CD4-positive, alpha-beta memory T cell (primary cell): ENCODE data around the gene COL1A1. TPM values are rescaled to one million over a fixed set of nuclear protein-coding genes. Genes with fewer than 3 reads are reported as not detected.

ENCODE experiments used
- CTCF ChIA-PET: fragments of 350-600 bp; sonication (Branson Sonifier 250); formaldehyde crosslinking; loops from one replicate; lab custom pipeline; 2021; ENCODE audit warnings: inconsistent platforms; ENCODE audit not compliant: partially characterized antibody; lab: Charles Lee
- POLR2A ChIA-PET: fragments of 350-600 bp; sonication (Branson Sonifier 250); formaldehyde crosslinking; loops from one replicate; lab custom pipeline; 2021; ENCODE audit not compliant: partially characterized antibody; lab: Charles Lee
- DNase-seq, 5 donors: peaks; one replicate each; pipeline versions ENCODE4 v3.0.0 to v3.0.0-alpha.2; 2020 to 2022; ENCODE audit warnings: mixed read lengths in 1 of 5
- H3K27ac ChIP-seq: one replicate; pipeline ENCODE4 v1.7.0; 2013; ENCODE audit warnings: low read depth, low read length
- H3K27me3 ChIP-seq: 2 replicates; pipeline ENCODE4 v1.7.0; 2013; ENCODE audit warnings: mild to moderate bottlenecking, low read length, moderate library complexity; ENCODE audit not compliant: insufficient read depth
- H3K36me3 ChIP-seq: 2 replicates; pipeline ENCODE4 v1.7.0; 2013; ENCODE audit warnings: mild to moderate bottlenecking, low read length, moderate library complexity; ENCODE audit not compliant: insufficient read depth
- H3K4me1 ChIP-seq: 2 replicates; pipeline ENCODE4 v1.7.0; 2013; ENCODE audit warnings: mild to moderate bottlenecking, low read length, moderate library complexity; ENCODE audit not compliant: insufficient read depth
- H3K4me3 ChIP-seq, 2 donors: one replicate each; pipeline ENCODE4 v1.7.0; 2013; ENCODE audit warnings: low read length in 2 of 2, mild to moderate bottlenecking in 1 of 2
- H3K9me3 ChIP-seq, 2 donors: one replicate each; pipeline ENCODE4 v1.7.0; 2013; ENCODE audit warnings: low read length in 2 of 2, control low read depth in 1 of 2; ENCODE audit not compliant: control insufficient read depth in 1 of 2
- H3K27ac Mint-ChIP-seq, 7 donors: one replicate each; pipeline ENCODE4 v1.8.0; 2020 to 2021; ENCODE audit warnings: mixed read lengths in 7 of 7, mild to moderate bottlenecking in 6 of 7, inconsistent platforms in 3 of 7, moderate library complexity in 3 of 7
- H3K27me3 Mint-ChIP-seq, 2 donors: one replicate each; pipeline ENCODE4 v1.8.0; 2020 to 2021; ENCODE audit warnings: mixed read lengths in 2 of 2
- H3K36me3 Mint-ChIP-seq, 2 donors: one replicate each; pipeline ENCODE4 v1.8.0; 2020 to 2021; ENCODE audit warnings: mixed read lengths in 2 of 2, inconsistent platforms in 1 of 2, mild to moderate bottlenecking in 1 of 2
- H3K4me1 Mint-ChIP-seq, 4 donors: one replicate each; pipeline ENCODE4 v1.8.0; 2020 to 2021; ENCODE audit warnings: mixed read lengths in 4 of 4, mild to moderate bottlenecking in 1 of 4
- H3K4me3 Mint-ChIP-seq, 8 donors: one replicate each; pipeline ENCODE4 v1.8.0; 2020 to 2021; ENCODE audit warnings: mixed read lengths in 8 of 8, mild to moderate bottlenecking in 7 of 8, moderate library complexity in 6 of 8, inconsistent platforms in 3 of 8
- H3K9me3 Mint-ChIP-seq, 8 donors: one replicate each; pipeline ENCODE4 v1.8.0; 2020 to 2021; ENCODE audit warnings: mixed read lengths in 8 of 8, mild to moderate bottlenecking in 5 of 8, inconsistent platforms in 3 of 8, moderate library complexity in 1 of 8
- intact Hi-C: fragments of 100-400 bp; cut with micrococcal nuclease; formaldehyde crosslinking; loops from one replicate; pipeline ENCODE4 v1.15.1; 2023
- polyA plus RNA-seq, 2 donors: library from polyadenylated mRNA; unstranded; fragments of 300-500 nt; fragmentation: Illumina TruSeq; gene quantifications; one replicate each; pipeline ENCODE4 v1.2.3, GENCODE V29; 2021
- total RNA-seq, 2 experiments: library from RNA; stranded (reverse); gene quantifications; one replicate each; pipeline ENCODE4 v1.2.3, GENCODE V29; 2021

The COL1A1 gene
- total and polyA plus RNA-seq, 4 experiments from 2014 or later: 1.0 to 1.6 TPM; not detected in 2

DNA sequence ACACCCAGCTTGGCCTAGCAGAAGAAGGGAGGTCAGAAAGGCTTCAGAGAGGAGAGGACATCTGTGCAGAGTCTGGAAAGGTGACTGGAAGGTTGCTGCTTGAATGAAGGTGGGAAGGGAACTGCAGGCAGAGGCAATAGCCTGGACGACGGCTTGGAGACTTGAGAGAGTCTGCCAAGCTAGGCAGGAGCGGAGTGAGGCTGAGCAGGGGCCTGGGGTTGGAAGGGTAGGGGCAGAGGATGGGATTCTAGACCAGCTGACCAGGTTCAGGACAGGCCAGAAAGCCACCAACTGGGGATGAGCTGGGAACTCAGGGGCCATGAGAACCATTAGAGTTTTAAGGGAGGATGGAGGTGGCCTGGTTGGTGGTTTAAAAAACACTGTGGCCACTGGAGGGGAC lies 36.0 kb downstream of the COL1A1 start:
- Histone ChIP-seq H3K4me1 (peaks cover 30% of the 10 kb centered on the region), H3K36me3 (no peaks in the 10 kb centered on the region), H3K27me3 (no peaks in the 10 kb centered on the region), H3K9me3 (no peaks in the 10 kb centered on the region), H3K27ac (no peak overlapping the region), H3K4me3 (no peak overlapping the region)
- H3K9me3 Mint-ChIP-seq: peaks cover 0 to 3% (median 0%) of the 10 kb centered on the region in 8 donors
- H3K27me3 Mint-ChIP-seq: peaks cover 2 to 3% of the 10 kb centered on the region in 2 donors
- DNase-seq: peak in 1 of 5 donors; percentile 31
- H3K4me1 Mint-ChIP-seq: peaks cover 24 to 47% (median 30%) of the 10 kb centered on the region in 4 donors
- POLR2A ChIA-PET: interaction anchor here (1.1 kb wide), 1 partner anchor 14 kb away, joined by 3 read pairs; no protein-coding TSS in a partner anchor
- H3K27ac Mint-ChIP-seq: peak overlapping the region in 5 of 7 donors; percentile 55 to 75 (median 63)
- CTCF ChIA-PET: interaction anchor here (0.9 to 1.6 kb wide), 6 partner anchors 10 to 71 kb away, joined by 3 to 7 read pairs (median 4); no protein-coding TSS in a partner anchor
- H3K36me3 Mint-ChIP-seq: peaks cover 0 to 3% of the 10 kb centered on the region in 2 donors
- H3K4me3 Mint-ChIP-seq: no peak overlapping the region
- intact Hi-C loops: no loop called here

DNA sequence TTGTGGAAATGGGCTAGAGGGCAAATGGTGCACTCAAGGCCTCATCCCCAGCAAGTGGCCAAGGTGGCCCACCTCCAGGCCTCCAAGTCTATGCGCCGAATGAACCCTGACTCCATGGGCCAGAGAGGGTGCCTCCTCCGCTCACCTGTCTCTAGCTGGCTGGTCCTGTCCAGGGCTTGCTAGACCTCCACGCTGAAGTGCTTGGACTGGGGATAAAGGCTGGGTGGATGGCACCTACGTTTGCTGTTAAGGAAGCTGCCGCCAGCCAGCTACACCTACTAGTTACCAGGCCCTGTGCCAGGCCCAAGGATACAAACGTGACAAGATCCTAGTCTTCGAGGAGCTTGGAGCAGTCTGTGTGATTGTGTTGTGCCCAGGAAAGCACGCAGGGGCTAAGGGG lies 36.4 kb downstream of the COL1A1 start:
- intact Hi-C loops: no loop called here
- H3K4me1 ChIP-seq: peaks cover 30% of the 10 kb centered on the region
- Mint-ChIP-seq H3K27ac (peak overlapping the region in 3 of 7 donors; percentile 25 to 75 (median 55)), H3K4me1 (peaks cover 24 to 51% (median 30%) of the 10 kb centered on the region in 4 donors), H3K36me3 (peaks cover 0 to 3% of the 10 kb centered on the region in 2 donors), H3K9me3 (peaks cover 0 to 3% (median 0%) of the 10 kb centered on the region in 8 donors), H3K27me3 (peaks cover 2 to 3% of the 10 kb centered on the region in 2 donors), H3K4me3 (no peak overlapping the region)
- no peaks in the 10 kb centered on the region for H3K36me3 ChIP-seq
- H3K4me3 ChIP-seq: no peak overlapping the region
- no peaks in the 10 kb centered on the region for H3K9me3 ChIP-seq
- H3K27me3 ChIP-seq: no peaks in the 10 kb centered on the region
- CTCF ChIA-PET: interaction anchor here (0.9 to 1.6 kb wide), 6 partner anchors 10 to 71 kb away, joined by 3 to 7 read pairs (median 4); no protein-coding TSS in a partner anchor
- peak in 1 of 5 donors; percentile 28 for DNase-seq
- POLR2A ChIA-PET: no interaction called here
- no peak overlapping the region for H3K27ac ChIP-seq

DNA sequence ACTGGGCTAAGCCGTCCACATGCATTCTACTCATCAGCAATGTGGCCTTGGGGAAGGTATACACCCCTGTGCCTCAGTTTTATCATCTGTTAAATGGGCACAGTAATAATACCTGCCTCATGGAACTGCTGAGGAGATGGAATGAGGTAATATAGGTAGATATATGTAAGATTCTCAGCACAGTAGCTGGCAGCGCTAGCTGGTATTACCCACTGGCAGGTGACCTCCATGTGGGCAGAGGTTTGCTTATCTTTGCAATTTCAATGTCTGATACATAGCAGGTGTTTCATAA lies 36.8 kb downstream of the COL1A1 start:
- Histone ChIP-seq H3K27ac (no peak overlapping the region), H3K27me3 (no peaks in the 10 kb centered on the region), H3K9me3 (no peaks in the 10 kb centered on the region), H3K4me3 (no peak overlapping the region), H3K36me3 (no peaks in the 10 kb centered on the region), H3K4me1 (peaks cover 30% of the 10 kb centered on the region)
- Mint-ChIP-seq H3K4me3 (no peak overlapping the region), H3K27me3 (peaks cover 2 to 3% of the 10 kb centered on the region in 2 donors), H3K4me1 (peaks cover 24 to 50% (median 30%) of the 10 kb centered on the region in 4 donors), H3K27ac (peak overlapping the region in 2 of 7 donors; percentile 25 to 75), H3K36me3 (peaks cover 0 to 3% of the 10 kb centered on the region in 2 donors), H3K9me3 (peaks cover 0 to 3% (median 0%) of the 10 kb centered on the region in 8 donors)
- intact Hi-C loops: no loop called here
- ChIA-PET CTCF (interaction anchor here (0.9 to 1.9 kb wide), 5 partner anchors 9 to 50 kb away, joined by 3 to 17 read pairs (median 3); no protein-coding TSS in a partner anchor), POLR2A (no interaction called here)
- no peak for DNase-seq

DNA sequence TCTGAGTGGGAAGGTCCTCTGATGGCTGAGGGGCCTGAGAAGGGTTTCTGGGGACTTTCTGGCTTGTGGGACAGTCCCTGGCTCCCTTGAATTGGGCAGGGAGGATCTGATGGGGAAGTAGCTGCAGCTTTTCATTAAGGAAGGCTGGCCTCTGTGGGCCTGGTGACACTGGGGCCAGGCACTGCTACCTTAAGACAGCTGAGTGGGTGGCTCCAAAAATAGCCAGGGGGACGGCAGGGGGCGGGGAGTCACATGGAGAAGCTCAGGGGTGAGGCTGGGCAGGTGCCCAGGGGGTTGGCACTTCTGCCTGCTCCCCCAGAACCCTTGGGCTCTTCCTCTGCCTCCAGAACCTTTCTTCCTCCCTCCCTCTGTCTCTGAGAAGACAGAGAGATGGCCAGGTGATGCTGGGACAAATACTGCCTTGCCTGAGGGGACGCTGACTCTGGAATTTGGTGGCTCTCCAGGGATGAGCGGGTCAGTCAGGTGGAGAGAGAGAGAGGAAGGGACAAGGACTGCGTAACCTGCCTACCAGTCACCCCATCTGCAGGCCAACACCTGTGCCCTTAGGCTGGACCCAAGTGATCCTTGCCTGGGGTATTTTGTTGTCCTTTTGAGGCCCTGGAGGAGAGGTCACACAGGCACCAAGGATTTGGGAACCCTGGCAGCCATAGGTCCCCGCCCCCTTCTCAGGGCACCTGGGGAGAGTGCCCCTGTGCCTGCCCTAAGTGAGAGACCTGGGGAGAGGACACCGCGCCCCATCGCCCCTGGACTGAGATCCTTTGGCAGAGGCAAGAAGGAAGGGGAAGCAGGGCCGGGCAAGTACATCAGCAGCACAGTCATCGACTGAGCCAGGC lies 37.4 kb downstream of the COL1A1 start:
- peaks cover 0 to 2% of the 10 kb centered on the region in 2 donors for H3K27me3 Mint-ChIP-seq
- H3K36me3 Mint-ChIP-seq: no peaks in the 10 kb centered on the region
- H3K4me1 ChIP-seq: peaks cover 25% of the 10 kb centered on the region
- CTCF ChIA-PET: interaction anchor here (0.7 to 1.9 kb wide), 6 partner anchors 11 to 1348 kb away, joined by 3 to 17 read pairs (median 3); no protein-coding TSS in a partner anchor
- H3K27me3 ChIP-seq: no peaks in the 10 kb centered on the region
- H3K9me3 ChIP-seq: no peaks in the 10 kb centered on the region
- no peak overlapping the region for H3K27ac ChIP-seq
- peak overlapping the region in 1 of 7 donors; percentile 15 for H3K27ac Mint-ChIP-seq
- H3K36me3 ChIP-seq: no peaks in the 10 kb centered on the region
- POLR2A ChIA-PET: interaction anchor here (0.9 kb wide), 1 partner anchor 13 kb away, joined by 3 read pairs; the partner anchor contains the start of gene PPP1R9B
- H3K4me3 ChIP-seq: no peak overlapping the region
- peak in 1 of 5 donors; percentile 13 for DNase-seq
- H3K4me1 Mint-ChIP-seq: peaks cover 20 to 45% (median 26%) of the 10 kb centered on the region in 4 donors
- intact Hi-C loops: no loop called here
- no peaks in the 10 kb centered on the region for H3K9me3 Mint-ChIP-seq
- no peak overlapping the region for H3K4me3 Mint-ChIP-seq

DNA sequence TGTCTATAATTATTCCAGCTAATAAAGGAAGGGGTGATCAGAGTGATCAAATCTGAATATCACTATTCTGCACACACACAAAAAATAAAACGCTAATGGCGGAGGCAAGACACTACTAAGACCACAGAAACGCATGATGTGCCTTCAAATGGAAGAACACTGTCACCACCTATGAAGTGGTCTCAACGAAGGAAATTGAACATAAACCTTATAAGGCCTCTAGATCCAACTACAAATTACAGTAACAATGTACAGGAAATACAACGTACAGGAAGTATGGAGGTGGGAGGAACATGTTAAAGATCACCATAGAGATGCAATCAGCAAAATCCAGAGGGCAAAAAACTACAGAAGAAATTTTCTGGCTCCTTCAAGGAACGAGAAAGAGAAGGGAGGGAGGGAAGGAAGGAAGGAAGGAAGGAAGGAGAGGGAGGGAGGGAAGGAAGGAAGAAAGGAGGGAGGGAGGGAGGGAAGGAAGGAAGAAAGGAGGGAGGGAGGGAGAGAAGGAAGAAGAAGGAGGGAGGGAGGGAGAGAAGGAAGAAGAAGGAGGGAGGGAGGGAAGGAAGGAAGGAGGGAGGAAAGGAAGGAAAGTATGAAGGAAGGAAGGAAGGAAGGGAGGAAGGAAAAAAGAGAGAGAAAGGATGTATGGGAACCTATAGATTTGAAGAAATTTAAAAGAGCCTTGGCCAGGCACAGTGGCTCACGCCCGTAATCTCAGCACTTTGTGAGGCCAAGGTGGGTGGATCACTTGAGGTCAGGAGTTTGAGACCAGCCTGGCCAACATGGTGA lies 38.8 kb downstream of the COL1A1 start:
- Mint-ChIP-seq H3K36me3 (no peaks in the 10 kb centered on the region), H3K4me1 (peaks cover 22 to 48% (median 29%) of the 10 kb centered on the region in 4 donors), H3K4me3 (peak overlapping the region in 7 of 8 donors; percentile 8 to 86 (median 38)), H3K27me3 (no peaks in the 10 kb centered on the region), H3K27ac (peak overlapping the region; percentile 29 to 99 (median 74)), H3K9me3 (no peaks in the 10 kb centered on the region)
- DNase-seq: peak in 1 of 5 donors; percentile 39
- Histone ChIP-seq H3K36me3 (no peaks in the 10 kb centered on the region), H3K27me3 (no peaks in the 10 kb centered on the region), H3K4me1 (peaks cover 30% of the 10 kb centered on the region), H3K9me3 (no peaks in the 10 kb centered on the region), H3K27ac (peak overlapping the region; percentile 46), H3K4me3 (no peak overlapping the region)
- CTCF ChIA-PET: interaction anchor here (0.8 to 2.8 kb wide), 18 partner anchors 9 to 135 kb away, joined by 3 to 118 read pairs (median 12); partner anchors contain the start of genes PPP1R9B and SAMD14
- intact Hi-C loops: no loop called here
- POLR2A ChIA-PET: interaction anchor here (0.5 to 2.8 kb wide), 6 partner anchors 14 to 132 kb away, joined by 3 to 102 read pairs (median 5); partner anchors contain the start of gene PPP1R9B

DNA sequence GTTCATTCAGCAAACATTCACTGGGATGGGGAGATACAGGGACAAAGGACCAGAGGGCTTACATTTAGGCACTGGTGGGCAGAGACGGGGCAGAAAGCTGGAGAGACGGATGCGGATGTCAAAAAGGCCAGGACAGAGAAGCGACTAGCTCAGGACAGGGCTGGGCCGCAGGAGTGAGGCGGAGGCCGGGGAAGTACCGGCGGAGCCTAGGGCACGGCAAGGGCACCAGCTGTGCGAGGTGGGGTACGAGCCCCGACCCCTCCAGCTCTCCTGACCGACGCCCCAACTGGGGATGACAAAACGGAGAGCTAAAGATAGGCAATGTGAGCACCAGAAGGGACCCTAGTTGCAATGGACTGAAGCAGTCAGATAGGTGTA lies 39.5 kb downstream of the COL1A1 start:
- CTCF ChIA-PET: interaction anchor here (1.2 to 2.8 kb wide), 20 partner anchors 8 to 136 kb away, joined by 3 to 118 read pairs (median 8); partner anchors contain the start of genes PPP1R9B and SAMD14
- intact Hi-C loops: loop anchor here (1.0 to 2.0 kb wide), 3 partner anchors 11 to 67 kb away; partner anchors contain the start of gene PDK2
- peak overlapping the region; percentile 46 for H3K27ac ChIP-seq

More for the DNA sequence above, 39.5 kb downstream of the COL1A1 start:
- Histone ChIP-seq H3K4me1 (peaks cover 34% of the 10 kb centered on the region), H3K4me3 (peak overlapping the region in 1 of 2 donors; percentile 78), H3K9me3 (no peaks in the 10 kb centered on the region), H3K27me3 (no peaks in the 10 kb centered on the region), H3K36me3 (no peaks in the 10 kb centered on the region)
- H3K36me3 Mint-ChIP-seq: no peaks in the 10 kb centered on the region
- peak overlapping the region in 7 of 8 donors; percentile 59 to 86 (median 74) for H3K4me3 Mint-ChIP-seq
- H3K4me1 Mint-ChIP-seq: peaks cover 23 to 53% (median 30%) of the 10 kb centered on the region in 4 donors
- no peaks in the 10 kb centered on the region for H3K27me3 Mint-ChIP-seq
- POLR2A ChIA-PET: interaction anchor here (0.5 to 2.8 kb wide), 9 partner anchors 13 to 315 kb away, joined by 3 to 102 read pairs (median 6); partner anchors contain the start of gene PPP1R9B
- H3K9me3 Mint-ChIP-seq: no peaks in the 10 kb centered on the region
- no peak for DNase-seq
- peak overlapping the region; percentile 74 to 99 (median 93) for H3K27ac Mint-ChIP-seq
